DND-41 (cell line): ENCODE data around the gene SGPP1.

ENCODE experiments used
- EZH2 ChIP-seq: IDR thresholded peaks from 3 replicates; pipeline ENCODE4 v1.6.1; 2012; ENCODE audit warnings: borderline replicate concordance, low read depth, mild to moderate bottlenecking, moderate library complexity, low read length, inconsistent platforms; ENCODE audit not compliant: severe bottlenecking
- TF ChIP-seq, protein P1 (sequence below): IDR thresholded peaks from 2 replicates; pipeline ENCODE4 v1.5.1; 2012; ENCODE audit warnings: borderline replicate concordance, low read length, moderate library complexity, mild to moderate bottlenecking; ENCODE audit not compliant: poor library complexity, severe bottlenecking; ENCODE audit errors: extremely low read depth

- TF ChIP-seq, protein P1, sequence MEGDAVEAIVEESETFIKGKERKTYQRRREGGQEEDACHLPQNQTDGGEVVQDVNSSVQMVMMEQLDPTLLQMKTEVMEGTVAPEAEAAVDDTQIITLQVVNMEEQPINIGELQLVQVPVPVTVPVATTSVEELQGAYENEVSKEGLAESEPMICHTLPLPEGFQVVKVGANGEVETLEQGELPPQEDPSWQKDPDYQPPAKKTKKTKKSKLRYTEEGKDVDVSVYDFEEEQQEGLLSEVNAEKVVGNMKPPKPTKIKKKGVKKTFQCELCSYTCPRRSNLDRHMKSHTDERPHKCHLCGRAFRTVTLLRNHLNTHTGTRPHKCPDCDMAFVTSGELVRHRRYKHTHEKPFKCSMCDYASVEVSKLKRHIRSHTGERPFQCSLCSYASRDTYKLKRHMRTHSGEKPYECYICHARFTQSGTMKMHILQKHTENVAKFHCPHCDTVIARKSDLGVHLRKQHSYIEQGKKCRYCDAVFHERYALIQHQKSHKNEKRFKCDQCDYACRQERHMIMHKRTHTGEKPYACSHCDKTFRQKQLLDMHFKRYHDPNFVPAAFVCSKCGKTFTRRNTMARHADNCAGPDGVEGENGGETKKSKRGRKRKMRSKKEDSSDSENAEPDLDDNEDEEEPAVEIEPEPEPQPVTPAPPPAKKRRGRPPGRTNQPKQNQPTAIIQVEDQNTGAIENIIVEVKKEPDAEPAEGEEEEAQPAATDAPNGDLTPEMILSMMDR, result no peak
- no peak for TF ChIP-seq EZH2
Measured at GRCh38 chr14:63685401-63685800, 42.5 kb downstream of the SGPP1 start.
